GM23248 (cell line): ENCODE data around the gene STYXL2.

Experiments used
- EZH2 ChIP-seq: fragments of 200-600 bp; sonication (generic); IDR thresholded peaks from 2 replicates; pipeline ENCODE4 v1.6.1; 2018; ENCODE audit warnings: antibody characterized with exemption, mild to moderate bottlenecking; ENCODE audit not compliant: insufficient read depth, poor library complexity, severe bottlenecking
- EZH2phosphoT487 ChIP-seq: fragments of 200-600 bp; sonication (generic); IDR thresholded peaks from 2 replicates; pipeline ENCODE4 v1.6.1; 2018; ENCODE audit warnings: antibody characterized with exemption, moderate library complexity, mild to moderate bottlenecking, low read depth; ENCODE audit not compliant: insufficient read depth

DNA sequence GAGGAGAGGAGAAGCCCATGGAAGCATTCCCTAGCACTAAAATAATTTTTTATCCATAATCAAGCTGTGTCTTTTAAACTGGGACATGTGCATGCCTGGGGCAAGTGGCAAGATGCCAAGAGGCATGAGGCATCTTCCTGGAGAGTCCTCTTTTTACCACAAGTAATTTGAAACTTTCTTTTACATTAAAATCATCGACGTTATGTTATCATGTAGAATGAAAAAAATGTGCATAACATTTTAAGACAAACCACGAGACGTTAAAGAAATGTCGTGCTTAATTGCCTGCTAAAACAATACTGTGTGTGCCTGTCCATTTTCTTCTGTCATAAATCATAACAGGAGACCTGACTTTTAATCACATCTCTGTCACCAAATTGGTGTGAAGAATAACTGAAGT lies 1.5 kb downstream of the STYXL2 start:
- no peak for TF ChIP-seq EZH2
- TF ChIP-seq EZH2phosphoT487: no peak
